Measurements from ENCODE around the gene RALY. TPM values are rescaled to one million over a fixed set of nuclear protein-coding genes. Genes with fewer than 3 reads are reported as not detected.

Gene RALY
- total and polyA plus RNA-seq, 2 experiments from 2014 or later: 122 to 240 TPM

DNA sequence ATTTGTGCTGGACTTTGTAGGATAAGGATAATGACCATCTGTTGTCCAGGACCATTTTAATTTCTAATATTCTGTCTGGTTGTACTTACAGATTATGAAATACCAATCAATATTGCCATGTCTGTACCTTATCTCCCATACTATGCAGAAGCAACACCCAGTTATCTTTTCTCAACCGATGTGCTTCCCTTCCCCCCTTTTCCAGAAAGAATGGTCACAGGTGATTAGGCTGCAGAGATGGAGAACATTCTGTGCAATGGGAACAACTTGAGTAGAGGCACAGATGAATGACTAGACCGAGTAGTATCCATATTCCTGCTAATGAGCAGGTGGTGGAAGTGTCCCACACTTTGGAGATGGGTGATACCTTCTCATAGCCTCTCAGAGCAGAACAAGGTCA lies 10.5 kb downstream of the RALY start:
- H2AFZ ChIP-seq: no peak overlapping the region
- H3K79me2 ChIP-seq: peaks cover 98% of the 10 kb centered on the region
- peaks cover 8% of the 10 kb centered on the region for H3K4me1 ChIP-seq (ENCODE audit: insufficient read depth)
- H3K9me3 ChIP-seq (ENCODE audit: low read depth): no peaks in the 10 kb centered on the region
- H3K36me3 ChIP-seq (replicated peaks; ENCODE audit: insufficient read depth, low read depth): no peaks in the 10 kb centered on the region
- H4K20me1 ChIP-seq (ENCODE audit: insufficient read depth, poor library complexity, severe bottlenecking): peaks cover 85% of the 10 kb centered on the region
- no peaks in the 10 kb centered on the region for H3K9me2 ChIP-seq (replicated peaks; ENCODE audit: insufficient read depth)
- H3K4me3 ChIP-seq: no peak overlapping the region
- H3K27me3 ChIP-seq: no peaks in the 10 kb centered on the region
- no peak for DNase-seq (ENCODE audit: low spot score)
- TF ChIP-seq EZH2 (IDR thresholded peaks at IDR 0.05; ENCODE audit: borderline replicate concordance) (no peak), EZH2phosphoT487 (IDR thresholded peaks at IDR 0.05; ENCODE audit: low read depth, severe bottlenecking, unreplicated experiment) (no peak)
- TF ChIP-seq, protein P1, sequence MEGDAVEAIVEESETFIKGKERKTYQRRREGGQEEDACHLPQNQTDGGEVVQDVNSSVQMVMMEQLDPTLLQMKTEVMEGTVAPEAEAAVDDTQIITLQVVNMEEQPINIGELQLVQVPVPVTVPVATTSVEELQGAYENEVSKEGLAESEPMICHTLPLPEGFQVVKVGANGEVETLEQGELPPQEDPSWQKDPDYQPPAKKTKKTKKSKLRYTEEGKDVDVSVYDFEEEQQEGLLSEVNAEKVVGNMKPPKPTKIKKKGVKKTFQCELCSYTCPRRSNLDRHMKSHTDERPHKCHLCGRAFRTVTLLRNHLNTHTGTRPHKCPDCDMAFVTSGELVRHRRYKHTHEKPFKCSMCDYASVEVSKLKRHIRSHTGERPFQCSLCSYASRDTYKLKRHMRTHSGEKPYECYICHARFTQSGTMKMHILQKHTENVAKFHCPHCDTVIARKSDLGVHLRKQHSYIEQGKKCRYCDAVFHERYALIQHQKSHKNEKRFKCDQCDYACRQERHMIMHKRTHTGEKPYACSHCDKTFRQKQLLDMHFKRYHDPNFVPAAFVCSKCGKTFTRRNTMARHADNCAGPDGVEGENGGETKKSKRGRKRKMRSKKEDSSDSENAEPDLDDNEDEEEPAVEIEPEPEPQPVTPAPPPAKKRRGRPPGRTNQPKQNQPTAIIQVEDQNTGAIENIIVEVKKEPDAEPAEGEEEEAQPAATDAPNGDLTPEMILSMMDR (IDR thresholded peaks at IDR 0.05; ENCODE audit: poor library complexity): no peak
- no peak overlapping the region for H3K4me2 ChIP-seq
- H3K27ac ChIP-seq: no peak overlapping the region
- WGBS (ENCODE audit: low lambda C conversion rate, missing lambda C conversion rate): 76% methylated on average over 2 of the region's 2 CpGs

GRCh38 chr20:34004790-34005457 lies 11.2 kb downstream of the RALY start:
- DNase-seq (ENCODE audit: low spot score): no peak
- peaks cover 85% of the 10 kb centered on the region for H4K20me1 ChIP-seq (ENCODE audit: insufficient read depth, poor library complexity, severe bottlenecking)
- H3K27me3 ChIP-seq: no peaks in the 10 kb centered on the region
- H3K36me3 ChIP-seq (replicated peaks; ENCODE audit: insufficient read depth, low read depth): no peaks in the 10 kb centered on the region
- WGBS (ENCODE audit: low lambda C conversion rate, missing lambda C conversion rate): 76% methylated on average over 11 of the region's 11 CpGs
- H2AFZ ChIP-seq: no peak overlapping the region
- H3K27ac ChIP-seq: peak overlapping the region; percentile 35
- no peak for TF ChIP-seq EZH2 (IDR thresholded peaks at IDR 0.05; ENCODE audit: borderline replicate concordance)
- no peak overlapping the region for H3K4me3 ChIP-seq
- no peak overlapping the region for H3K4me2 ChIP-seq
- peaks cover 98% of the 10 kb centered on the region for H3K79me2 ChIP-seq
- peaks cover 2% of the 10 kb centered on the region for H3K4me1 ChIP-seq (ENCODE audit: insufficient read depth)
- H3K9me3 ChIP-seq (ENCODE audit: low read depth): no peaks in the 10 kb centered on the region
- H3K9me2 ChIP-seq (replicated peaks; ENCODE audit: insufficient read depth): no peaks in the 10 kb centered on the region

DNA sequence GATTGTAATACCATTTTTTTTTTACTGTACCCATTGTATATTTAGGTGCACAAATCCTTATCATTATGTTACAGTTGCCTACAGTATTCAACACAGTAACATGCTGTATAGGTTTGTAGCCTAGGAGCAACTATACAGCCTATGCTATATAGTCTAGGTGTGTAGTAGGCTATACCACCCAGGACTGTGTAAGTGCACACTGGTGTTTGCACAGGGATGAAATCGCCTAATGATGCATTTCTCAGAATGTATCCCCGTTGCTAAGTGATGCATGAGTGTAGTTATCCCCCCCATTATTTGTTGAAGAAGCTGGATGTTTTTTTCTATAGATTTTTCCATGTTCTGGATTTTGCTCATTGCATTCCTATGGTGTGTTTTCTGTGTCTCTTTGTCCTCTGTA lies 12.9 kb downstream of the RALY start:
- TF ChIP-seq, protein P1 (IDR thresholded peaks at IDR 0.05; ENCODE audit: poor library complexity): no peak
- TF ChIP-seq EZH2 (IDR thresholded peaks at IDR 0.05; ENCODE audit: borderline replicate concordance) (no peak), EZH2phosphoT487 (IDR thresholded peaks at IDR 0.05; ENCODE audit: low read depth, severe bottlenecking, unreplicated experiment) (no peak)
- H3K4me3 ChIP-seq: no peak overlapping the region
- 94% methylated on average over 2 of the region's 2 CpGs for WGBS (ENCODE audit: low lambda C conversion rate, missing lambda C conversion rate)
- H3K9me3 ChIP-seq (ENCODE audit: low read depth): no peaks in the 10 kb centered on the region
- H4K20me1 ChIP-seq (ENCODE audit: insufficient read depth, poor library complexity, severe bottlenecking): peaks cover 87% of the 10 kb centered on the region
- H2AFZ ChIP-seq: no peak overlapping the region
- no peak for DNase-seq (ENCODE audit: low spot score)
- no peaks in the 10 kb centered on the region for H3K9me2 ChIP-seq (replicated peaks; ENCODE audit: insufficient read depth)
- H3K4me1 ChIP-seq (ENCODE audit: insufficient read depth): peaks cover 11% of the 10 kb centered on the region
- peaks cover 98% of the 10 kb centered on the region for H3K79me2 ChIP-seq
- no peaks in the 10 kb centered on the region for H3K36me3 ChIP-seq (replicated peaks; ENCODE audit: insufficient read depth, low read depth)
- H3K27me3 ChIP-seq: no peaks in the 10 kb centered on the region
- H3K27ac ChIP-seq: no peak overlapping the region
- no peak overlapping the region for H3K4me2 ChIP-seq

DNA sequence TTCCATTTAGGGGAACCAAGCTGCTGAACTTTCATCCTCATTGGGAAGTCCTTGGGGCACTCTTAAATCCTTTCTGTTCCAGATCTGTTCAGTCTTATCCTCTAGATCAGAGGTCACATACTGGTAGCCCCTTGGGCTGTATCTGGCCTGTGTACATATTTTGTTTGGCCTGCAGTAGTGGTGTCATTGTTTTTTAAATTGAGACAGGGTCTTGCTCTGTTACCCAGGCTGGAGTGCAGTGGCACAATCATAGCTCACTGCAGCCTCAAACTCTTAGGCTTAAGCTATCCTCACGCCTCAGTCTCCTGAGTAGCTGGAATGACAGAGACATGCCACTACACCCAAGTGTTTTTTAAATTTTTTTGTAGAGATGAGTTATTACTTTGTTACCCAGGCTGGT lies 14.8 kb downstream of the RALY start:
- Histone ChIP-seq H2AFZ (no peak overlapping the region), H3K9me3 (ENCODE audit: low read depth) (no peaks in the 10 kb centered on the region), H3K79me2 (peaks cover 98% of the 10 kb centered on the region), H3K9me2 (replicated peaks; ENCODE audit: insufficient read depth) (no peaks in the 10 kb centered on the region), H3K36me3 (replicated peaks; ENCODE audit: insufficient read depth, low read depth) (no peaks in the 10 kb centered on the region), H3K27me3 (no peaks in the 10 kb centered on the region), H3K4me2 (no peak overlapping the region), H4K20me1 (ENCODE audit: insufficient read depth, poor library complexity, severe bottlenecking) (peaks cover 90% of the 10 kb centered on the region), H3K4me3 (no peak overlapping the region), H3K4me1 (ENCODE audit: insufficient read depth) (peaks cover 12% of the 10 kb centered on the region), H3K27ac (no peak overlapping the region)
- TF ChIP-seq EZH2phosphoT487 (IDR thresholded peaks at IDR 0.05; ENCODE audit: low read depth, severe bottlenecking, unreplicated experiment) (no peak), EZH2 (IDR thresholded peaks at IDR 0.05; ENCODE audit: borderline replicate concordance) (no peak)
- TF ChIP-seq, protein P1 (IDR thresholded peaks at IDR 0.05; ENCODE audit: poor library complexity): no peak
- DNase-seq (ENCODE audit: low spot score): no peak
- WGBS (ENCODE audit: low lambda C conversion rate, missing lambda C conversion rate): 100% methylated on average over 1 of the region's 1 CpG

Measured in hepatocyte (in vitro differentiated cells).